ENCODE results near the gene WDTC1. TPM values are rescaled to one million over a fixed set of nuclear protein-coding genes. Genes with fewer than 3 reads are reported as not detected.
"Not testable (repeated sequence)": the region's sequence is repeated elsewhere in the genome, so short reads cannot be mapped to it uniquely, and the experiment has no call there.

The WDTC1 gene
- total RNA-seq, 1 donor from 2014 or later: 42.2 TPM

- no peak for TF ChIP-seq CTCF (IDR thresholded peaks at IDR 0.05; ENCODE audit: unreplicated experiment)
- DNase-seq (ENCODE audit: low spot score in 2 of 2, unreplicated experiment in 2 of 2): no peak
- Mint-ChIP-seq H3K4me3 (no peak overlapping the region), H3K36me3 (no peaks in the 10 kb centered on the region), H3K4me1 (peaks cover 4% of the 10 kb centered on the region), H3K9me3 (peaks cover 3% of the 10 kb centered on the region), H3K27me3 (ENCODE audit: low read depth) (no peaks in the 10 kb centered on the region), H3K27ac (no peak overlapping the region)
Observed at GRCh38 chr1:27216466-27216865, 18.0 kb upstream of the WDTC1 start.

GRCh38 chr1:27217401-27217800 is 17.0 kb upstream of the WDTC1 start:
- TF ChIP-seq CTCF (IDR thresholded peaks at IDR 0.05; ENCODE audit: unreplicated experiment): no peak
- Mint-ChIP-seq H3K4me3 (no peak overlapping the region), H3K27me3 (ENCODE audit: low read depth) (no peaks in the 10 kb centered on the region), H3K36me3 (no peaks in the 10 kb centered on the region), H3K9me3 (peaks cover 3% of the 10 kb centered on the region), H3K27ac (no peak overlapping the region), H3K4me1 (peaks cover 4% of the 10 kb centered on the region)
- DNase-seq (ENCODE audit: low spot score in 2 of 2, unreplicated experiment in 2 of 2): no peak

GRCh38 chr1:27218736-27219135 is 15.7 kb upstream of the WDTC1 start:
- Mint-ChIP-seq H3K27me3 (ENCODE audit: low read depth) (no peaks in the 10 kb centered on the region), H3K9me3 (peaks cover 5% of the 10 kb centered on the region), H3K4me1 (peaks cover 4% of the 10 kb centered on the region), H3K4me3 (no peak overlapping the region), H3K36me3 (no peaks in the 10 kb centered on the region), H3K27ac (no peak overlapping the region)
- no peak for TF ChIP-seq CTCF (IDR thresholded peaks at IDR 0.05; ENCODE audit: unreplicated experiment)
- no peak for DNase-seq (ENCODE audit: low spot score in 2 of 2, unreplicated experiment in 2 of 2)

GRCh38 chr1:27220096-27220495 is 14.3 kb upstream of the WDTC1 start:
- H3K4me3 Mint-ChIP-seq: no peak overlapping the region
- TF ChIP-seq CTCF (IDR thresholded peaks at IDR 0.05; ENCODE audit: unreplicated experiment): no peak
- no peaks in the 10 kb centered on the region for H3K27me3 Mint-ChIP-seq (ENCODE audit: low read depth)
- peak overlapping the region; percentile 18 for H3K27ac Mint-ChIP-seq
- H3K36me3 Mint-ChIP-seq: no peaks in the 10 kb centered on the region
- DNase-seq (ENCODE audit: low spot score in 2 of 2, unreplicated experiment in 2 of 2): no peak
- peaks cover 4% of the 10 kb centered on the region for H3K4me1 Mint-ChIP-seq
- H3K9me3 Mint-ChIP-seq: peaks cover 7% of the 10 kb centered on the region

- H3K4me1 Mint-ChIP-seq, H3K36me3 Mint-ChIP-seq: not testable (repeated sequence)
Observed at GRCh38 chr1:27220702-27221497, 13.5 kb upstream of the WDTC1 start.

GRCh38 chr1:27225621-27226020 is 8.8 kb upstream of the WDTC1 start:
- H3K36me3 Mint-ChIP-seq: no peaks in the 10 kb centered on the region
- H3K4me3 Mint-ChIP-seq: no peak overlapping the region
- no peaks in the 10 kb centered on the region for H3K4me1 Mint-ChIP-seq
- H3K27ac Mint-ChIP-seq: no peak overlapping the region
- no peak for TF ChIP-seq CTCF (IDR thresholded peaks at IDR 0.05; ENCODE audit: unreplicated experiment)
- DNase-seq (ENCODE audit: low spot score in 2 of 2, unreplicated experiment in 2 of 2): no peak
- peaks cover 4% of the 10 kb centered on the region for H3K9me3 Mint-ChIP-seq
- no peaks in the 10 kb centered on the region for H3K27me3 Mint-ChIP-seq (ENCODE audit: low read depth)

More at GRCh38 chr1:27220702-27221497, 13.5 kb upstream of the WDTC1 start:
- DNase-seq (ENCODE audit: low spot score in 2 of 2, unreplicated experiment in 2 of 2); H3K9me3 Mint-ChIP-seq; H3K27ac Mint-ChIP-seq; H3K27me3 Mint-ChIP-seq (ENCODE audit: low read depth); H3K4me3 Mint-ChIP-seq: not testable (repeated sequence)
